ENCODE results near the gene RAB11FIP4.

DNA sequence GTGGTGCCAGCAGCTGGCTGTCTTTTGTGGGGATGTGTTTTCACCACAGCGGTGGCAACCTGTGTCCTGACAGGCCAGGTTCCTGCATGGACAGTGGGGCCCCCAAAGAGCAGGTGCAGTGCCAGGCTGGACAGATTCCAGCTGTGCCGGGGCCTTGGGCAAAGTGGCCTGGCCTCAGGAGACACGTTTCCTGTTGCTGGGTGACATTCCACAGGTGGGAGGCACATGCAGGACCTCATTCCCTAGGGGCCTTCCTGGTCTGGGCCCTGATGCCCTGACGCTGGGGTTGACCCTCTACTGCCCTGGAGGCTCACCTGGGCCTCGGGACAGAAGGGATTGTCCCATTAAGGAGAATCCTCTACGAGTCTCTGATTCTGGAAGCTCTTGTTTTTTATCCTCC is 182.4 kb downstream of the RAB11FIP4 start:
- TF ChIP-seq, protein P1, sequence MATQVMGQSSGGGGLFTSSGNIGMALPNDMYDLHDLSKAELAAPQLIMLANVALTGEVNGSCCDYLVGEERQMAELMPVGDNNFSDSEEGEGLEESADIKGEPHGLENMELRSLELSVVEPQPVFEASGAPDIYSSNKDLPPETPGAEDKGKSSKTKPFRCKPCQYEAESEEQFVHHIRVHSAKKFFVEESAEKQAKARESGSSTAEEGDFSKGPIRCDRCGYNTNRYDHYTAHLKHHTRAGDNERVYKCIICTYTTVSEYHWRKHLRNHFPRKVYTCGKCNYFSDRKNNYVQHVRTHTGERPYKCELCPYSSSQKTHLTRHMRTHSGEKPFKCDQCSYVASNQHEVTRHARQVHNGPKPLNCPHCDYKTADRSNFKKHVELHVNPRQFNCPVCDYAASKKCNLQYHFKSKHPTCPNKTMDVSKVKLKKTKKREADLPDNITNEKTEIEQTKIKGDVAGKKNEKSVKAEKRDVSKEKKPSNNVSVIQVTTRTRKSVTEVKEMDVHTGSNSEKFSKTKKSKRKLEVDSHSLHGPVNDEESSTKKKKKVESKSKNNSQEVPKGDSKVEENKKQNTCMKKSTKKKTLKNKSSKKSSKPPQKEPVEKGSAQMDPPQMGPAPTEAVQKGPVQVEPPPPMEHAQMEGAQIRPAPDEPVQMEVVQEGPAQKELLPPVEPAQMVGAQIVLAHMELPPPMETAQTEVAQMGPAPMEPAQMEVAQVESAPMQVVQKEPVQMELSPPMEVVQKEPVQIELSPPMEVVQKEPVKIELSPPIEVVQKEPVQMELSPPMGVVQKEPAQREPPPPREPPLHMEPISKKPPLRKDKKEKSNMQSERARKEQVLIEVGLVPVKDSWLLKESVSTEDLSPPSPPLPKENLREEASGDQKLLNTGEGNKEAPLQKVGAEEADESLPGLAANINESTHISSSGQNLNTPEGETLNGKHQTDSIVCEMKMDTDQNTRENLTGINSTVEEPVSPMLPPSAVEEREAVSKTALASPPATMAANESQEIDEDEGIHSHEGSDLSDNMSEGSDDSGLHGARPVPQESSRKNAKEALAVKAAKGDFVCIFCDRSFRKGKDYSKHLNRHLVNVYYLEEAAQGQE (IDR thresholded peaks at IDR 0.05; ENCODE audit: insufficient read depth in 1 of 2, low read depth in 2 of 2, low read length in 1 of 2) = no peak
- TF ChIP-seq, protein P2, sequence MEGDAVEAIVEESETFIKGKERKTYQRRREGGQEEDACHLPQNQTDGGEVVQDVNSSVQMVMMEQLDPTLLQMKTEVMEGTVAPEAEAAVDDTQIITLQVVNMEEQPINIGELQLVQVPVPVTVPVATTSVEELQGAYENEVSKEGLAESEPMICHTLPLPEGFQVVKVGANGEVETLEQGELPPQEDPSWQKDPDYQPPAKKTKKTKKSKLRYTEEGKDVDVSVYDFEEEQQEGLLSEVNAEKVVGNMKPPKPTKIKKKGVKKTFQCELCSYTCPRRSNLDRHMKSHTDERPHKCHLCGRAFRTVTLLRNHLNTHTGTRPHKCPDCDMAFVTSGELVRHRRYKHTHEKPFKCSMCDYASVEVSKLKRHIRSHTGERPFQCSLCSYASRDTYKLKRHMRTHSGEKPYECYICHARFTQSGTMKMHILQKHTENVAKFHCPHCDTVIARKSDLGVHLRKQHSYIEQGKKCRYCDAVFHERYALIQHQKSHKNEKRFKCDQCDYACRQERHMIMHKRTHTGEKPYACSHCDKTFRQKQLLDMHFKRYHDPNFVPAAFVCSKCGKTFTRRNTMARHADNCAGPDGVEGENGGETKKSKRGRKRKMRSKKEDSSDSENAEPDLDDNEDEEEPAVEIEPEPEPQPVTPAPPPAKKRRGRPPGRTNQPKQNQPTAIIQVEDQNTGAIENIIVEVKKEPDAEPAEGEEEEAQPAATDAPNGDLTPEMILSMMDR (IDR thresholded peaks at IDR 0.05) = no peak
- 0 out of 2 replicates have a peak, but pooled peaks have one; percentile 2 for TF ChIP-seq POLR2AphosphoS5 (IDR thresholded peaks at IDR 0.05; ENCODE audit: low read depth, low read length)
